SK-N-SH treated with all-trans-retinoic acid at 6 μM for 48 hours (cell line): ENCODE data around the gene AFG1L.

Source experiments
- ATAC-seq: fragments of 200-7000 bp; cut with Tn5 transposase; 3 replicates; pipeline ENCODE4 v1.9.1; 2020; ENCODE audit warnings: mild to moderate bottlenecking, moderate library complexity
- ARNTL ChIP-seq: fragments of 450-650 bp; formaldehyde crosslinking; IDR thresholded peaks from 2 replicates; pipeline ENCODE4 v1.5.0; 2020; ENCODE audit warnings: low read depth, mild to moderate bottlenecking, moderate library complexity, borderline replicate concordance
- BACH2 ChIP-seq: fragments of 250-450 bp; sonication (Bioruptor Pico); IDR thresholded peaks from 2 replicates; pipeline ENCODE4 v1.9.0; 2021; ENCODE audit warnings: mild to moderate bottlenecking, borderline replicate concordance
- CSDC2 ChIP-seq: fragments of 250-450 bp; sonication (Bioruptor Pico); IDR thresholded peaks from 2 replicates; pipeline ENCODE4 v1.5.0; 2020; ENCODE audit warnings: mild to moderate bottlenecking, moderate library complexity
- CSRNP3 ChIP-seq: fragments of 250-450 bp; sonication (Bioruptor Pico); IDR thresholded peaks from 2 replicates; pipeline ENCODE4 v1.5.1; 2021; ENCODE audit warnings: mild to moderate bottlenecking, moderate library complexity
- ESRRG ChIP-seq: fragments of 250-450 bp; sonication (Bioruptor Pico); IDR thresholded peaks from 2 replicates; pipeline ENCODE4 v1.6.1; 2021; ENCODE audit warnings: mild to moderate bottlenecking
- GLIS3 ChIP-seq: fragments of 250-450 bp; sonication (Bioruptor Pico); IDR thresholded peaks from 2 replicates; pipeline ENCODE4 v1.5.0; 2020; ENCODE audit warnings: mild to moderate bottlenecking, moderate library complexity
- ISL1 ChIP-seq: fragments of 250-450 bp; sonication (Bioruptor Pico); IDR thresholded peaks from 2 replicates; pipeline ENCODE4 v2.1.2; 2022; ENCODE audit warnings: mild to moderate bottlenecking, moderate library complexity
- OSR1 ChIP-seq: fragments of 250-450 bp; sonication (Bioruptor Pico); IDR thresholded peaks from 2 replicates; pipeline ENCODE4 v1.8.0; 2022; ENCODE audit warnings: moderate library complexity, mild to moderate bottlenecking, inconsistent platforms
- POU6F1 ChIP-seq: fragments of 250-450 bp; sonication (Bioruptor Pico); IDR thresholded peaks from 2 replicates; pipeline ENCODE4 v1.8.0; 2021; ENCODE audit warnings: low read depth, mild to moderate bottlenecking, moderate library complexity, borderline replicate concordance
- PPARA ChIP-seq: fragments of 250-450 bp; sonication (Bioruptor Pico); IDR thresholded peaks from 2 replicates; pipeline ENCODE4 v1.5.0; 2020; ENCODE audit warnings: mild to moderate bottlenecking, borderline replicate concordance
- RARB ChIP-seq: fragments of 250-450 bp; sonication (Bioruptor Pico); IDR thresholded peaks from 2 replicates; pipeline ENCODE4 v1.8.0; 2021; ENCODE audit warnings: mild to moderate bottlenecking, moderate library complexity
- SNAI2 ChIP-seq: fragments of 250-450 bp; sonication (Bioruptor Pico); IDR thresholded peaks from 2 replicates; pipeline ENCODE4 v1.5.0; 2020; ENCODE audit warnings: mild to moderate bottlenecking, moderate library complexity
- TCF4 ChIP-seq: fragments of 250-450 bp; sonication (Bioruptor Pico); IDR thresholded peaks from 2 replicates; pipeline ENCODE4 v1.8.0; 2021; ENCODE audit warnings: mild to moderate bottlenecking, moderate library complexity, borderline replicate concordance
- TOX ChIP-seq: fragments of 250-450 bp; sonication (Bioruptor Pico); IDR thresholded peaks from 2 replicates; pipeline ENCODE4 v1.8.0; 2021; ENCODE audit warnings: mild to moderate bottlenecking, moderate library complexity, borderline replicate concordance
- ZFP3 ChIP-seq: fragments of 250-450 bp; sonication (Bioruptor Pico); IDR thresholded peaks from 2 replicates; pipeline ENCODE4 v1.5.0; 2020; ENCODE audit warnings: mild to moderate bottlenecking, moderate library complexity
- ZFP30 ChIP-seq: fragments of 450-650 bp; formaldehyde crosslinking; IDR thresholded peaks from 2 replicates; pipeline ENCODE4 v1.5.0; 2022; ENCODE audit warnings: mild to moderate bottlenecking, moderate library complexity
- ZNF565 ChIP-seq: fragments of 450-650 bp; formaldehyde crosslinking; conservative IDR thresholded peaks from 2 replicates; pipeline ENCODE4 v1.5.0; 2020; ENCODE audit warnings: low read depth, mild to moderate bottlenecking, moderate library complexity
- ZNF70 ChIP-seq: fragments of 450-650 bp; formaldehyde crosslinking; IDR thresholded peaks from 2 replicates; pipeline ENCODE4 v1.5.0; 2020; ENCODE audit warnings: mild to moderate bottlenecking, moderate library complexity
- ZNF8 ChIP-seq: fragments of 450-650 bp; formaldehyde crosslinking; IDR thresholded peaks from 2 replicates; pipeline ENCODE4 v1.5.0; 2020; ENCODE audit warnings: mild to moderate bottlenecking, moderate library complexity
- TF ChIP-seq, protein P1 (sequence below): fragments of 250-450 bp; sonication (Bioruptor Pico); IDR thresholded peaks from 2 replicates; pipeline ENCODE4 v1.8.0; 2020; ENCODE audit warnings: mild to moderate bottlenecking, moderate library complexity, borderline replicate concordance
- TF ChIP-seq, protein P2 (sequence below): fragments of 250-450 bp; sonication (Bioruptor Pico); IDR thresholded peaks from 2 replicates; pipeline ENCODE4 v1.5.0; 2020; ENCODE audit warnings: mild to moderate bottlenecking, moderate library complexity

The AFG1L gene

DNA sequence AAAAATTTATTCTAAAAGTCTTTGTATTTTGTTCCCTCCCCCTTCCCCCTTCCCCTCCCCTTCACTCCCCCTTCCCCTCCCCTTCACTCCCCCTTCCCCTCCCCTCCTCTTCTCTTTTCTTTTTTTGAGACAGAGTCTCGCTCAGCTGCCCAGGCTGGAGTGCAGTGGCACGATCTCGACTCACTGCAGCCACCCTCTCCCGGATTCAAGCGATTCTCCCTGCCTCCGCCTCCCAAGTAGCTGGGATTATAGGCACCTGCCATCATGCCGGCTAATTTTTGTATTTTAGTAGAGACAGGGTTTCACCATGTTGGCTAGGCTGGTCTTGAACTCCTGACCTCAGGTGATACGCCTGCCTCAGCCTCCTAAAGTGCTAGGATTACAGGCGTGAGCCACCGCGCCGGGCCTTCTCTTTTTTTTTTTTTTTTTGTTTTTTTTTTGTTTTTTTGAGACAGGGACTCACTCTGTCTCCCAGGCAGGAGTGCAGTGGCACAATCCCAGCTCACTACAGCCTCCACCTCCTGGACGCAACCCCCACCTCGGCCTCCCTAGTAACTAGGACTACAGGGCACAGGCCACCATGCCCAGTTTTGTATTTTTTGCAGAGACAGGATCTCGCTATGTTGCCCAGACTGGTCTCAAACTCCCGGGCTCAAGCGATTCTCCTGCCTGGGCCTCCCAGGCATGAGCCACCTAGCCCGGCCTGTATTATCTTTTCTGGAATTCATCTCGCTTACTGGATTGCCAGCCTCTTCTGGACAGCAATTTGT, 1.1 kb upstream of the AFG1L start:
- TF ChIP-seq CSRNP3 (no peak), POU6F1 (no peak), ZNF565 (no peak), RARB (CRISPR knock-in tag) (no peak), ESRRG (no peak), ZFP3 (CRISPR knock-in tag) (no peak), ZNF70 (CRISPR knock-in tag) (no peak), OSR1 (CRISPR knock-in tag) (no peak), GLIS3 (CRISPR knock-in tag) (no peak), ISL1 (CRISPR knock-in tag) (no peak), ARNTL (CRISPR knock-in tag) (no peak), ZNF8 (no peak), SNAI2 (CRISPR knock-in tag) (no peak), PPARA (CRISPR knock-in tag) (no peak), BACH2 (CRISPR knock-in tag) (no peak), ZFP30 (CRISPR knock-in tag) (no peak), TOX (CRISPR knock-in tag) (no peak), TCF4 (CRISPR knock-in tag) (no peak)
- TF ChIP-seq, protein P1, sequence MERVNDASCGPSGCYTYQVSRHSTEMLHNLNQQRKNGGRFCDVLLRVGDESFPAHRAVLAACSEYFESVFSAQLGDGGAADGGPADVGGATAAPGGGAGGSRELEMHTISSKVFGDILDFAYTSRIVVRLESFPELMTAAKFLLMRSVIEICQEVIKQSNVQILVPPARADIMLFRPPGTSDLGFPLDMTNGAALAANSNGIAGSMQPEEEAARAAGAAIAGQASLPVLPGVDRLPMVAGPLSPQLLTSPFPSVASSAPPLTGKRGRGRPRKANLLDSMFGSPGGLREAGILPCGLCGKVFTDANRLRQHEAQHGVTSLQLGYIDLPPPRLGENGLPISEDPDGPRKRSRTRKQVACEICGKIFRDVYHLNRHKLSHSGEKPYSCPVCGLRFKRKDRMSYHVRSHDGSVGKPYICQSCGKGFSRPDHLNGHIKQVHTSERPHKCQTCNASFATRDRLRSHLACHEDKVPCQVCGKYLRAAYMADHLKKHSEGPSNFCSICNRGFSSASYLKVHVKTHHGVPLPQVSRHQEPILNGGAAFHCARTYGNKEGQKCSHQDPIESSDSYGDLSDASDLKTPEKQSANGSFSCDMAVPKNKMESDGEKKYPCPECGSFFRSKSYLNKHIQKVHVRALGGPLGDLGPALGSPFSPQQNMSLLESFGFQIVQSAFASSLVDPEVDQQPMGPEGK (CRISPR knock-in tag) = no peak
- TF ChIP-seq, protein P2, sequence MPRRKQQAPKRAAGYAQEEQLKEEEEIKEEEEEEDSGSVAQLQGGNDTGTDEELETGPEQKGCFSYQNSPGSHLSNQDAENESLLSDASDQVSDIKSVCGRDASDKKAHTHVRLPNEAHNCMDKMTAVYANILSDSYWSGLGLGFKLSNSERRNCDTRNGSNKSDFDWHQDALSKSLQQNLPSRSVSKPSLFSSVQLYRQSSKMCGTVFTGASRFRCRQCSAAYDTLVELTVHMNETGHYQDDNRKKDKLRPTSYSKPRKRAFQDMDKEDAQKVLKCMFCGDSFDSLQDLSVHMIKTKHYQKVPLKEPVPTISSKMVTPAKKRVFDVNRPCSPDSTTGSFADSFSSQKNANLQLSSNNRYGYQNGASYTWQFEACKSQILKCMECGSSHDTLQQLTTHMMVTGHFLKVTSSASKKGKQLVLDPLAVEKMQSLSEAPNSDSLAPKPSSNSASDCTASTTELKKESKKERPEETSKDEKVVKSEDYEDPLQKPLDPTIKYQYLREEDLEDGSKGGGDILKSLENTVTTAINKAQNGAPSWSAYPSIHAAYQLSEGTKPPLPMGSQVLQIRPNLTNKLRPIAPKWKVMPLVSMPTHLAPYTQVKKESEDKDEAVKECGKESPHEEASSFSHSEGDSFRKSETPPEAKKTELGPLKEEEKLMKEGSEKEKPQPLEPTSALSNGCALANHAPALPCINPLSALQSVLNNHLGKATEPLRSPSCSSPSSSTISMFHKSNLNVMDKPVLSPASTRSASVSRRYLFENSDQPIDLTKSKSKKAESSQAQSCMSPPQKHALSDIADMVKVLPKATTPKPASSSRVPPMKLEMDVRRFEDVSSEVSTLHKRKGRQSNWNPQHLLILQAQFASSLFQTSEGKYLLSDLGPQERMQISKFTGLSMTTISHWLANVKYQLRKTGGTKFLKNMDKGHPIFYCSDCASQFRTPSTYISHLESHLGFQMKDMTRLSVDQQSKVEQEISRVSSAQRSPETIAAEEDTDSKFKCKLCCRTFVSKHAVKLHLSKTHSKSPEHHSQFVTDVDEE (CRISPR knock-in tag) = no peak
- ATAC-seq = no peak

DNA sequence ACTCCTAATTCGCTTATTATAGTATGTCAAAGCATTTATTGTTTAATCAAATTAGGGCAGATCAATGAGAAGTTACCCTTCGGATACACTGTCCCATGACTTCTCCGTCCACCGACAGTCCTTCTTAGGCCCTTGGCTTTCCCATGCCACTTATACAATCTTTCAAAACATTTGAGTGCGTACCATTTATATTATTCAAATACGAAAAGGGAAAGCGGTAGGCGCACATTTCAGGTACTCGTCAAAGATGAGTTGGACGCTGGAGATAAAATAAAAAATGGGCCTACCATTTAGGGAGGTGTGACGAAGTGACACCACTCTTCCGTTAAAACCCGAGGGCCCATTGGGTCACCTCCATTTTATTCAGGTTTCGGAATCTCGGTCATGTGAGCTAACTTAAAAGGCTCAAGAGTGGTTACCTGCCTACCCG, 542 bp upstream of the AFG1L start:
- peak; percentile 40 for ATAC-seq
- no peak for TF ChIP-seq ZFP30 (CRISPR knock-in tag)
- TF ChIP-seq, protein P1 (CRISPR knock-in tag) = no peak
- TF ChIP-seq ZNF565 = no peak
- TF ChIP-seq ESRRG = no peak
- no peak for TF ChIP-seq POU6F1
- TF ChIP-seq CSRNP3 = no peak
- TF ChIP-seq, protein P2 (CRISPR knock-in tag) = no peak
- TF ChIP-seq PPARA (CRISPR knock-in tag) = no peak
- TF ChIP-seq CSDC2 = no peak
- TF ChIP-seq ISL1 (CRISPR knock-in tag) = no peak
- no peak for TF ChIP-seq RARB (CRISPR knock-in tag)
